SJCRH30 (cell line): Measurements from ENCODE around the gene PDGFC. TPM values are rescaled to one million over a fixed set of nuclear protein-coding genes. Genes with fewer than 3 reads are reported as not detected.

ENCODE experiments used
- DNase-seq, 2 experiments: peaks; one replicate each; pipeline ENCODE4 v3.0.0-alpha.2; 2015 to 2020
- H3K27ac ChIP-seq: fragments of 250-450 bp; sonication (Bioruptor Pico); 2 replicates; pipeline ENCODE4 v1.5.1; 2020; ENCODE audit warnings: mild to moderate bottlenecking, moderate library complexity
- H3K27me3 ChIP-seq: fragments of 250-450 bp; sonication (Bioruptor Pico); 2 replicates; pipeline ENCODE4 v1.5.1; 2020; ENCODE audit warnings: mild to moderate bottlenecking, moderate library complexity
- H3K36me3 ChIP-seq: fragments of 250-450 bp; sonication (Bioruptor Pico); 2 replicates; pipeline ENCODE4 v1.5.1; 2020; ENCODE audit warnings: mild to moderate bottlenecking, moderate library complexity
- H3K4me1 ChIP-seq: fragments of 250-450 bp; sonication (Bioruptor Pico); 2 replicates; pipeline ENCODE4 v1.5.1; 2020; ENCODE audit warnings: mild to moderate bottlenecking, moderate library complexity
- H3K4me3 ChIP-seq: fragments of 250-450 bp; sonication (Bioruptor Pico); 2 replicates; pipeline ENCODE4 v1.5.1; 2020; ENCODE audit warnings: mild to moderate bottlenecking, moderate library complexity
- H3K9me3 ChIP-seq: fragments of 250-450 bp; sonication (Bioruptor Pico); replicated peaks from 2 replicates; pipeline ENCODE4 v1.5.1; 2020; ENCODE audit warnings: mild to moderate bottlenecking, moderate library complexity
- total RNA-seq: library from RNA; depleted of rRNA; stranded (reverse); fragments of >200 nt; shearing (Covaris generic); gene quantifications from 2 replicates; pipeline ENCODE4 v1.2.3, GENCODE V29; 2014

PDGFC gene
- total RNA-seq, 1 experiment from 2014 or later, result 14.6 TPM

GRCh38 chr4:156771171-156771837 lies 200.3 kb downstream of the PDGFC start:
- H3K4me3 ChIP-seq, result peak overlapping the region; percentile 32
- peak; percentile 73 to 87 for DNase-seq

DNA sequence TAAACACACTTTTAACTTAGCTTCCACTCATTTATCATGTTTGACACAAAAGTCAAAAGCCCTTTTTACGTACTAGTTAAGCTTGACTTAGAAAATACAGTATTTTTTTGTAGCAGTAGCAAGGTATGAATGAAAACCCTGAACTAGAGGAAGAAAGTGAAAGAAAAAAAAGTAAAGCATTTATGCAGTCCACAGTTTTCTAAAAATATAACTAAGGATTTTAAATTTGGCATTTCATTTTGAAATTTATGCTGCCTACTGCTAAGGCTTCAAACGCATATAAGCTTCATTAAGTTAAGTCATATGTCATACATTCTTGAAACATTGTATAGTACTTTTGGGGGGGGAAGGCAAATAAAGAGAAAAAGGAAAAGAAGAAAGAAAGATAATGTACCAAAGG lies 201.5 kb downstream of the PDGFC start:
- Histone ChIP-seq H3K4me1 (peaks cover 33% of the 10 kb centered on the region), H3K36me3 (0 out of 2 replicates have a peak, but pooled peaks cover 3% of the 10 kb centered on the region), H3K9me3 (no peaks in the 10 kb centered on the region), H3K4me3 (no peak overlapping the region), H3K27me3 (no peaks in the 10 kb centered on the region), H3K27ac (peak overlapping the region; percentile 78)
- DNase-seq, result no peak

More at GRCh38 chr4:156771171-156771837, 200.3 kb downstream of the PDGFC start:
- Histone ChIP-seq H3K27ac (peak overlapping the region; percentile 78), H3K4me1 (peaks cover 33% of the 10 kb centered on the region), H3K36me3 (0 out of 2 replicates have a peak, but pooled peaks cover 3% of the 10 kb centered on the region), H3K9me3 (no peaks in the 10 kb centered on the region), H3K27me3 (no peaks in the 10 kb centered on the region)

- Histone ChIP-seq H3K9me3 (no peaks in the 10 kb centered on the region), H3K4me1 (peaks cover 34% of the 10 kb centered on the region), H3K27ac (no peak overlapping the region), H3K36me3 (0 out of 2 replicates have a peak, but pooled peaks cover 3% of the 10 kb centered on the region), H3K27me3 (no peaks in the 10 kb centered on the region), H3K4me3 (no peak overlapping the region)
- DNase-seq, result no peak
Measured at GRCh38 chr4:156767911-156768415, 203.6 kb downstream of the PDGFC start.

DNA sequence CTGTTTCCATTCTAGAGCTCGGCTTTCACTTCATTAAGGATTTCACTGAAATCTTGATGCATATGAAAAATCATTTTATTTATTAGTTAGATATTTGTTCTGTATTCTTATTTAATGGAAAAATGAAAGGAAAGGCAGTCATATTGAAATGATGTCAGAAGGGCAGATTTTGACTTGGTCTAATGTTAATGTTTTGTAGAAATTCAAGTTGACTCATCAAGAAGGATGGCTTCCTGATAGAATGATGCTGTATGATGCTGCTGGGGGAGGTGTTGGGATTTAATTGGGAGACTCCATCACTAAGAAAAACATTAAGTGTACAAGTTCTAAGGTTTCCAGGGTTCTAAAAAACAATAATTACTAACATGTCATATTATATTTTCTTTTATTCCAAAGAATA lies 204.8 kb downstream of the PDGFC start:
- Histone ChIP-seq H3K27ac (no peak overlapping the region), H3K27me3 (no peaks in the 10 kb centered on the region), H3K4me1 (peaks cover 23% of the 10 kb centered on the region), H3K9me3 (no peaks in the 10 kb centered on the region), H3K4me3 (no peak overlapping the region), H3K36me3 (0 out of 2 replicates have a peak, but pooled peaks cover 3% of the 10 kb centered on the region)
- DNase-seq, result no peak

DNA sequence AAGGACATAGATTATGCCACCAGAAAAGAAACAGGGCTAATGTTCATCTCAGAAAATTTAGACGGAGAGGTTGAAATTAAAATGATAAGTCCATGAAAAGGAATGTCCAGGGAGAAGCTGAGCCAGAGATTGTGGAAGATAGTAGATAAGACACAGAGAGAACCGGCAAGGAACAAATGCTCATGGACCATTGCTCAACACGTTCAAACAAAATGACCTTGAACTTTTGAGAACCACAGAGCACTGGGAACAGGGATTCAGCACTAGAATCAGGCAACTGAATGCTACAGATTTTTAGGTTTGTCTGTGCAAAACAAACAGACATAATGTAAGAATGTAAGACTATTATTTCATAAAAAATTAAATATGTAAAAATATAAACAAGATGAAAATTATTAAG lies 206.3 kb downstream of the PDGFC start:
- DNase-seq, result no peak
- Histone ChIP-seq H3K27ac (no peak overlapping the region), H3K4me3 (no peak overlapping the region), H3K36me3 (0 out of 2 replicates have a peak, but pooled peaks cover 3% of the 10 kb centered on the region), H3K4me1 (peaks cover 20% of the 10 kb centered on the region), H3K9me3 (no peaks in the 10 kb centered on the region), H3K27me3 (no peaks in the 10 kb centered on the region)

DNA sequence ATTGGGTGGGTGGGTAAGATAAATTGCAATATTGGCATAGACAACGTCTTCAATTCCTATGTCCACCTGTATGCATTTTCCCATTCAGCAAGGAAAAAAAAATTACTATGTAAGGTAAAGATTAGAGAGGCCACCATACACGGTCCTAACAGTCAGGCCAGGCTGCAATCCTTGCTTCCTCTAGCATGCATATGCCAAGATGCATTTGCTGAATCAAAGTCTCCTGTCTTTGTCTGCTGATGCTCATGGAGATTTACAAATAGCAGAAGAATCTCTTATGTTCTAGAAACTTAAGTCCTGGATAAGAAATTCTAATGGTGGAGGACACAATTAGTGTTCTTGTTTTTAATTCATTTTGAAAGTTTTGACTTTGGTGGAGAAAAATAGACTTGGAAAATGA lies 206.8 kb downstream of the PDGFC start:
- Histone ChIP-seq H3K4me1 (peaks cover 16% of the 10 kb centered on the region), H3K9me3 (no peaks in the 10 kb centered on the region), H3K27me3 (no peaks in the 10 kb centered on the region), H3K36me3 (0 out of 2 replicates have a peak, but pooled peaks cover 3% of the 10 kb centered on the region), H3K27ac (no peak overlapping the region), H3K4me3 (no peak overlapping the region)
- no peak for DNase-seq

GRCh38 chr4:156764145-156764544 lies 207.5 kb downstream of the PDGFC start:
- Histone ChIP-seq H3K4me1 (peaks cover 11% of the 10 kb centered on the region), H3K4me3 (no peak overlapping the region), H3K9me3 (no peaks in the 10 kb centered on the region), H3K36me3 (0 out of 2 replicates have a peak, but pooled peaks cover 3% of the 10 kb centered on the region), H3K27me3 (no peaks in the 10 kb centered on the region), H3K27ac (no peak overlapping the region)
- no peak for DNase-seq

DNA sequence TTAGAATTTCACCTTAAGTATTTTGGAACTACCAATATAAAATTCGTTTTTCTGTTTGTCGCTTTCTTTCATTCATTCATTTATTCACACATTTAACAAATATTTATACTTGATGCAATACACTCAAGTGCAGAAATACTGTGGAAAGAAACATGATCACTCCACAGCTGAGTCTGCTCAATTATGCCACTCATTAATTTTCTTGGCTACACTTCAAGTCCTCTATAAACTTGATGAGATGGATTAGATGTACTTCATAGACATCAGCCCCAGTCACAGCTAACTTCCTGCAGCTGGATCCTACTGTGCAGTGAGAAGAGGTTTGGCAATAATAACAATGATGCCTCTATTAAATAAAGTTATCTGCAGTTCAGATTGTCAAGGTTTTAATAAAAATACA lies 208.1 kb downstream of the PDGFC start:
- DNase-seq, result peak; percentile 15 to 65
- no peak overlapping the region for H3K4me3 ChIP-seq
- H3K9me3 ChIP-seq, result no peaks in the 10 kb centered on the region
- H3K36me3 ChIP-seq, result no peaks in the 10 kb centered on the region
- H3K27me3 ChIP-seq, result no peaks in the 10 kb centered on the region
- no peak overlapping the region for H3K27ac ChIP-seq
- H3K4me1 ChIP-seq, result peaks cover 11% of the 10 kb centered on the region

DNA sequence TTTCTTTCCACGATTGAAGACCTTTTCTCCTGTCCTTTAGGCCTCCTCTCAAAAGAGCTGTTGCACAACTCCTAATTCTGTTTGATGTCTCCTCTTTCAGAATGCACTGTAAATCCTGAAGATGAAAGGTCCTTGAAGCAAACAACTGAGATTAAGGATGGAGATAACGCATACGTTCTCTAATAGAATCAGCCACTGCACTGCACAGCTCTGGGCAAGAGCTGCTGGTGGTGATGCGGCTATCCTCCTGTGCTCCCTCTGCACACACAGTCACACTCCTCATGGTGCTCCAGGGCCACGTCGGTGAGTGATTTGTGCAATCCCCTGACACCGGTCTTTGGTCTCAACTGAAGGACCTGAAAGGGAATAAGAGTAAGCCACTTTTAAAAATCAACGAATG lies 208.7 kb downstream of the PDGFC start:
- H3K4me1 ChIP-seq, result peaks cover 11% of the 10 kb centered on the region
- no peak for DNase-seq
- no peaks in the 10 kb centered on the region for H3K27me3 ChIP-seq
- no peak overlapping the region for H3K27ac ChIP-seq
- H3K9me3 ChIP-seq, result no peaks in the 10 kb centered on the region
- no peaks in the 10 kb centered on the region for H3K36me3 ChIP-seq
- H3K4me3 ChIP-seq, result no peak overlapping the region

DNA sequence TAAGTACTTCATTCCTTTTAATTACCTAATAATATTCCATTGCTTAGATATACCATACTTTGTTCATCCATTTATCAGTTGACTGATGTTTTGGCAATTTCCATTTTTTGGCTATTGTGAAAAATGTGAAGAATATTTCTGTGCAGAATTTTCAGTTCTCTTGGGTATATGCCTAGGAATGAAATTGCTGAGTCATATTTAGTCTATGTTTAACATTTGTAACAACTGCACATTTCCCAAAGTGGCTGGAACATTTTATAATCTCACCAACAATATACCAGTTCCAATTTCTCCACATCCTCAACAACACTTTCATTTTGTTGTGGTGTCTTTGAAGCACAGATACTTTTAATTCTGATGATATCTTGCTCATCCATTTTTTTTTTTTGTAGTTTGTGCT lies 215.5 kb downstream of the PDGFC start:
- no peak for DNase-seq
- H3K9me3 ChIP-seq, result no peaks in the 10 kb centered on the region
- no peaks in the 10 kb centered on the region for H3K36me3 ChIP-seq
- H3K27me3 ChIP-seq, result no peaks in the 10 kb centered on the region
- no peak overlapping the region for H3K4me3 ChIP-seq
- H3K4me1 ChIP-seq, result no peaks in the 10 kb centered on the region; the same call in 1 of the 2 replicates
- H3K27ac ChIP-seq, result no peak overlapping the region

DNA sequence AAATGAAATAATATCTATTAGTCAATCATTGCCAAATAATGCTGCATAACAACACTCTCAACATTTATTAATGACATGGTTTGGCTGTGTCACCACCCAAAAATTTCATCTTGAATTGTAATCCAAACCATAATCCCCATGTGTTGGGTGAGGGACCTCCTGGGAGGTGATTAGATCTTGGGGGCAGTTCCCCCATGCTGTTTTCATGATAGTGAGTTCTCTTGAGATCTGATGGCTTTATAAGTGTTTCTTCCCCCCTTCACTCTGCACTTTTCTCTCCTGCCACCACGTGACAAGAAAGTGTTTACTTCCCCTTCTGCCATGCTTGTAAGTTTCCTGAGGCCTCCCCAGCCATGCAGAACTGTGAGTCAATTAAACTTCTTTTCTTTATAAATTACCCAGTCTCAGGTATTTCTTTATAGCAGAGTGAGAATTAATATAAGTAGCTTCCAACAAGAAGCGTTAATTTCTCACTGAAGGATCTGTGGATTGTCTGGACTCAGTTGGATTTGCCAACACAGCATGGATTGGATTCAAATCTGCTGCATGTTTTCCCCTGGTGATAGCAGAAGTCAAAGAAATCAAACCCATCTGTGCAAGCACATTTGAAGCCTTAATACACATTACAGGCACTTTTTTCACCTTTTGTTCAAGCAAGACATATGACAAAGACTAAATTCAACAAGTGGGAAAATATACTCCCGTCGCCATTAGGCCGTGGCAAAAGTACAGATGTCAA lies 216.6 kb downstream of the PDGFC start:
- no peak for DNase-seq

GRCh38 chr4:156751486-156751885 lies 220.1 kb downstream of the PDGFC start:
- Histone ChIP-seq H3K9me3 (no peaks in the 10 kb centered on the region), H3K36me3 (no peaks in the 10 kb centered on the region), H3K27ac (no peak overlapping the region), H3K4me3 (no peak overlapping the region), H3K27me3 (no peaks in the 10 kb centered on the region), H3K4me1 (no peaks in the 10 kb centered on the region; the same call in 1 of the 2 replicates)
- DNase-seq, result no peak

More for the DNA sequence above, 216.6 kb downstream of the PDGFC start:
- no peak overlapping the region for H3K4me3 ChIP-seq
- H3K27me3 ChIP-seq, result no peaks in the 10 kb centered on the region
- H3K27ac ChIP-seq, result no peak overlapping the region
- no peaks in the 10 kb centered on the region for H3K9me3 ChIP-seq
- no peaks in the 10 kb centered on the region for H3K36me3 ChIP-seq
- no peaks in the 10 kb centered on the region; the same call in 1 of the 2 replicates for H3K4me1 ChIP-seq

- Histone ChIP-seq H3K4me1 (no peaks in the 10 kb centered on the region; the same call in 1 of the 2 replicates), H3K4me3 (no peak overlapping the region), H3K9me3 (no peaks in the 10 kb centered on the region), H3K36me3 (no peaks in the 10 kb centered on the region), H3K27me3 (no peaks in the 10 kb centered on the region), H3K27ac (no peak overlapping the region)
- no peak for DNase-seq
Measured at GRCh38 chr4:156749426-156750403, 221.9 kb downstream of the PDGFC start.

DNA sequence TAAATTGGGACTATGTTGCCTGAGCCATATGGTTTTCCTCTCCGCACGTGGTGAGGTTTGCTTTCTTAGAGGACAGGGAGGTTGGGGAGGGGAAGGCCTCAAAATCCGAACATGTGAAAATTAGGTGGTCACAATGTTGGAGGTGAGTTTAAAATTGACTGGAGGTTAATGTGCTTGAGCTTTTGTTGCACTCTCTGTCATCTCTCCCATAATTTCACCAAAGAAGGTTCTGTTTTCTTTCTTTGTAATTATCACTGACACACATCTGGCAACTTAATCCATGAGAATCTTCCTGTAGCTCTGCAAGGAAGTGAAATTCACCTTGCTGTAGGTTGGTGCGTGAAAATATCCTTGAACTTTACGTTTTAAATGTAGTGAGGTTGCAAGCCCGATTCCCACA lies 225.5 kb downstream of the PDGFC start:
- no peaks in the 10 kb centered on the region for H3K9me3 ChIP-seq
- H3K36me3 ChIP-seq, result no peaks in the 10 kb centered on the region
- no peaks in the 10 kb centered on the region for H3K27me3 ChIP-seq
- H3K27ac ChIP-seq, result no peak overlapping the region
- no peaks in the 10 kb centered on the region for H3K4me1 ChIP-seq
- no peak for DNase-seq
- H3K4me3 ChIP-seq, result no peak overlapping the region
